Measurements from ENCODE around the gene PCNP.

- TF ChIP-seq POLR2A (IDR thresholded peaks at IDR 0.05; ENCODE audit: low read length) (no peak), GATA1 (IDR thresholded peaks at IDR 0.05; ENCODE audit: low read depth, low read length) (no peak)
Observed at GRCh38 chr3:101638261-101638745, 64.3 kb downstream of the PCNP start.
